Ascending aorta (tissue), 2 donors: ENCODE data around the gene INSL3. TPM values are rescaled to one million over a fixed set of nuclear protein-coding genes. Genes with fewer than 3 reads are reported as not detected.
A peak's percentile ranks its signal among the peaks of the same experiment; 100 is the strongest.

ENCODE experiments used
- DNase-seq, 2 donors: peaks; one replicate each; pipeline ENCODE4 v3.0.0-alpha.2; 2019; ENCODE audit warnings: low spot score in 2 of 2
- H3K27ac ChIP-seq, 2 donors: fragments of 200-600 bp; sonication (generic); one replicate each; pipeline ENCODE4 v1.5.1; 2016 to 2017; ENCODE audit warnings: mild to moderate bottlenecking in 1 of 2
- H3K27me3 ChIP-seq: fragments of 200-600 bp; sonication (generic); one replicate; pipeline ENCODE4 v1.5.1; 2017
- H3K36me3 ChIP-seq, 2 donors: fragments of 200-600 bp; sonication (generic); one replicate each; pipeline ENCODE4 v1.5.1; 2016
- H3K4me1 ChIP-seq, 2 donors: fragments of 200-600 bp; sonication (generic); one replicate each; pipeline ENCODE4 v1.5.1; 2016 to 2017; ENCODE audit warnings: mild to moderate bottlenecking in 1 of 2
- H3K4me3 ChIP-seq, 2 donors: fragments of 200-600 bp; sonication (generic); one replicate each; pipeline ENCODE4 v1.5.1; 2016 to 2017; ENCODE audit warnings: mild to moderate bottlenecking in 1 of 2
- H3K9me3 ChIP-seq, 2 donors: fragments of 200-600 bp; sonication (generic); one replicate each; pipeline ENCODE4 v1.5.1; 2016
- CTCF ChIP-seq, 3 experiments: fragments of 200-600 bp in 2 of 3; fragments of 450-650 bp in 1 of 3; sonication (generic) in 2 of 3; IDR thresholded peaks; one replicate each; pipeline ENCODE4 v1.5.1; 2016 to 2019; ENCODE audit warnings: antibody characterized with exemption in 3 of 3, mild to moderate bottlenecking in 1 of 3, moderate library complexity in 1 of 3
- intact Hi-C: fragments of 100-400 bp; cut with DNase I; formaldehyde crosslinking; loops from one replicate; pipeline ENCODE4 v1.15.1; 2023
- total RNA-seq: library from RNA; depleted of rRNA; stranded (reverse); fragments of >200 nt; gene quantifications from one replicate; pipeline ENCODE4 v1.1.0, GENCODE V29; 2016

Gene INSL3
- total RNA-seq, 1 donor from 2014 or later, result not detected

DNA sequence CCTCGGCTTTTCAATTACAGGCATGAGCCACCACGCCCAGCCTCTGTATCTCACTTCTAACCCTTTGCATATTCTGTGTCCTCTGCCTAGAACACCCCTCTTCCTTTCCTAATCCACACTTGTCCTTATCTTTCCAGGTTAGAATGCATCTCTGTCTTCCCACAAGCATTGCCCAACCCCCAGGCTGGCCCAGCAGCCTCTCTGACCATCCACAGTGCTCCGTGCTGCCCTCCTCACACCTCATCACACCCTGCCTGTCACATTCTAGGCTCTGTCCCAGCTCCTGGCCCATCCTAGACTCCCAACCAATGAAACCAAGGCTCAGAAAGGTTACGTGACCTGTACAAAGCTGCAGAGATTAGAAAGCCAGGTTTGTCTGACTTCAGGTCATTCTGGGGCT lies 15.2 kb upstream of the INSL3 start:
- no peaks in the 10 kb centered on the region for H3K27me3 ChIP-seq
- TF ChIP-seq CTCF (IDR thresholded peaks at IDR 0.05), result no peak
- intact Hi-C loops, result no loop called here

GRCh38 chr19:17835182-17836006 lies 14.1 kb upstream of the INSL3 start:
- DNase-seq, result no peak
- TF ChIP-seq CTCF (IDR thresholded peaks at IDR 0.05), result no peak
- Histone ChIP-seq H3K27me3 (no peaks in the 10 kb centered on the region), H3K4me3 (no peak overlapping the region), H3K36me3 (no peaks in the 10 kb centered on the region), H3K9me3 (no peaks in the 10 kb centered on the region), H3K4me1 (no peaks in the 10 kb centered on the region), H3K27ac (no peak overlapping the region)
- intact Hi-C loops, result no loop called here

More for the DNA sequence above, 15.2 kb upstream of the INSL3 start:
- Histone ChIP-seq H3K27ac (no peak overlapping the region), H3K9me3 (no peaks in the 10 kb centered on the region), H3K4me1 (no peaks in the 10 kb centered on the region), H3K36me3 (no peaks in the 10 kb centered on the region), H3K4me3 (no peak overlapping the region)
- no peak for DNase-seq

GRCh38 chr19:17834350-17835181 lies 13.2 kb upstream of the INSL3 start:
- Histone ChIP-seq H3K36me3 (no peaks in the 10 kb centered on the region), H3K27me3 (no peaks in the 10 kb centered on the region), H3K27ac (no peak overlapping the region), H3K9me3 (no peaks in the 10 kb centered on the region), H3K4me3 (no peak overlapping the region), H3K4me1 (no peaks in the 10 kb centered on the region)
- intact Hi-C loops, result no loop called here
- no peak for TF ChIP-seq CTCF (IDR thresholded peaks at IDR 0.05)
- DNase-seq, result no peak

- Histone ChIP-seq H3K27ac (no peak overlapping the region), H3K4me3 (no peak overlapping the region), H3K36me3 (no peaks in the 10 kb centered on the region), H3K4me1 (no peaks in the 10 kb centered on the region), H3K27me3 (no peaks in the 10 kb centered on the region), H3K9me3 (no peaks in the 10 kb centered on the region)
- no peak for DNase-seq
- TF ChIP-seq CTCF (IDR thresholded peaks at IDR 0.05), result no peak
- intact Hi-C loops, result no loop called here
Observed at GRCh38 chr19:17832443-17833208, 11.3 kb upstream of the INSL3 start.

DNA sequence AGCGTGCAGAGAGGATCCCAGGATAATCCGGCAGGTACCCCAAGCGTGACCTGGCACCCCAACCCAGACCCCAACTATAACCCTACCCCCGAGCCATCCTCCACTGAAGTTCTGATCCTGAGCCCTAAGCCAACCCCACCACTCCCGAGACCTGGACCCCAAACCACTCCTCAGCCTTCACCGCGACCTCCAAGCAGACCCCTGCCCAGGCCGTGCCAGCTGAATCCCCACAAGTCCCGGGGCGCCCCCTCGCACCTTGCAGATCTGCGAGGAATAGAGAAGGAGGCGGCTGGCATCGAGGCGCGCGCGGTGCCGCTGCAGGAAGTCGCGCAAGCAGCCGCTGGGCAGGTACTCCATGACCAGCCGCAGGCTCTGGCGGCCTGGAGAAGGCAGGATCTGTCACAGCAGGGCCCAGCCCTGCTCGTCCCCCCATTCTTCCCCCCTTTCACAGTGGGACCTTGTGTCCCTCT lies 10.1 kb upstream of the INSL3 start:
- Histone ChIP-seq H3K9me3 (no peaks in the 10 kb centered on the region), H3K36me3 (no peaks in the 10 kb centered on the region), H3K4me1 (no peaks in the 10 kb centered on the region), H3K4me3 (peak overlapping the region in 1 of 2 donors; percentile 32), H3K27ac (no peak overlapping the region), H3K27me3 (no peaks in the 10 kb centered on the region)
- TF ChIP-seq CTCF (IDR thresholded peaks at IDR 0.05), result no peak
- no peak for DNase-seq
- intact Hi-C loops, result no loop called here
